ENCODE results near the gene BCAS4.
"Not testable (repeated sequence)": the region's sequence is repeated elsewhere in the genome, so short reads cannot be mapped to it uniquely, and the experiment has no call there.

Gene BCAS4, protein sequence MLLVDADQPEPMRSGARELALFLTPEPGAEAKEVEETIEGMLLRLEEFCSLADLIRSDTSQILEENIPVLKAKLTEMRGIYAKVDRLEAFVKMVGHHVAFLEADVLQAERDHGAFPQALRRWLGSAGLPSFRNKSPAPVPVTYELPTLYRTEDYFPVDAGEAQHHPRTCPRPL

DNA sequence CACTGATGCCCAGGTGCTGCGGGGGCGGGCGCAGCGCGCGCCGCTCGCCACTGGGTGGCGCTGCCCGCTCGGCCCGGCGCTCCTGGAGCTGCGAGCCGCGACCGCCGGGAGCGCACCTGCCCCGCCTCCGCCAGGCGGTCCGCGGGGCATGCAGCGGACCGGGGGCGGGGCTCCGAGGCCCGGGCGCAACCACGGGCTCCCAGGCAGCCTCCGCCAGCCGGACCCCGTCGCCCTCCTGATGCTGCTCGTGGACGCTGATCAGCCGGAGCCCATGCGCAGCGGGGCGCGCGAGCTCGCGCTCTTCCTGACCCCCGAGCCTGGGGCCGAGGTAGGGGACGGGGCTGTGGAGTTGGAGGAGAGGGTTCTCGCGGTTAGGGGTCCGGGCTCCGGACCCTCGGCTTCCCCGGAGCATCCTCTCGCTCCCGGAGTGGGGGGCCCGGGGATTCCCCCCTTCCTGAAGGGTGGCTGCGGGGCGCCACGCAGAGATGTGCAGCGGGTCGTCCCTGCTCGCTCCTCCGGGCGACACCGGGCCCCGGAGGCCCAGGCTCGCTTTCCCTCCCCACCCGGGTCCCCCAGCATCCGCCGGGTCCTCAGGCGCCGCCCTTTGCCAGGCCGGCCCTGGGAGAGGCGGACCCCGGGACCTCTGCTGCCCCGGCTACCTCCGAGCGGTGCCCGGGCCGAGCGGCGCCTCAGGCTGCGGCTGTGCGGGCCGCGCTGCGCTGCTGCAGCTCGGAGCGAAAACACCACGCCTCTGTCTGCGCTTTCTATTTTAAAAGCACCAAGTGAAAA lies at the start of gene BCAS4:
BCAS4 (plus strand) TSS at position 216 of the 789 bp plus-strand sequence; CDS start at position 239, 23 bp downstream.
- DNase-seq = peak; percentile 84

DNA sequence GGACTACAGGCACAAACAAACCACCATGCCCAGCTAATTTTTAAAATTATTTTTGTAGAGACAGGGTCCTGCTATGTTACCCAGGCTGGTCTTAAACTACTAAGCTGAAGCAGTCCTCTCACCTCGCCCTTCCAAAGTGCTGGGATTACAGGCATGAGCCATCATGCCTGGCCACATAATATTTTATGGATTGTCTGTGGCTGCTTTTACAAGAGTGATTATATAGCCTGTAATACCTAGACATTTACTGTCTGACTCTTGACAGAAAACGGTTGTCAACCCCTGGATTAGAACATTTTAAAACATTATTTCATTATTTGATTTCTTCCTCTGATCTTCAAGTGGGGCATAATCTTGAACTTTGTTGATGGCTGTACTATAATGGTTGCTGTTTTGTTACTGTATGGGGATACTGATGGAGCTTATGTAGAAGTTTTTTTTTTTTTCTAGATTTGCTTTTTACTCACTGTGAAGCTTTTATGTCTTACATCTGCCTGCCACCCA lies 49.2 kb upstream of the BCAS4 start:
- no peak for DNase-seq

DNA sequence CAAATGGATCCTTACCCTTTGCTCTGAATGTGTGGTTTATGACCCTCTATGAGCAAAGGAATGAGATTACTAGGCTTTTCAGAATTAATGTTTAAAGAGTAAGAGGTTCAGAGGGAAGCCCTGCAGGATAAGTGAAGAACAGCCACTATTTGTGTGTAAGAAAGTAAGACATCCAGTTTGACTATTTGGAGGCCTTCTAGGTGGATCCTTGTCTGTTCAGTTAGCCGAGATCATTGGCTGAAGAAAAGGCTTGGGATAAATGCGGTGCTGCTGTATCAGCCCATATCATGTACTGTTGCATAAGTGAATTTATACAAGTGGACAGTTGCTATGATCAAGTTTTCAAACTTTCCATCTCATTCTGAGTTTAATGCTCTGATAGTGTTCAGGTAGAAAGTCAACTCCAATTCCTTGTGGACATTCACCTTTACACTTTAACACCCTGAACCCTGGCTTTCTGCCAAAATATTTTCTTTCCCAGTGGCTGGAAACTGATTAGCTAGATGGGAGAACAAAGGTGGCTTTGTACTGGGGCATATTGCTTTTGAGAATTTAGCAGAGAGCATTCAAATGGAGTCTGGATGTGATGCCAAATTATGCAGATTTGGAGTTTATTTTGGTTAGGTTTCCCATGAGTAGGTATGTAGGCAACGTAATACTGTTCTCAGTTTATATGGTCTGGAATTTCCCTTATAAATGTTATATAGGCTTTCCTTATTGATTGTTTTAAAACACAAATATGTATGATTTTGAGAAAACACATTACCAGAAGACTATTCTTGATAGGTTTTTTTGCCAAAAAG lies 48.5 kb upstream of the BCAS4 start:
- DNase-seq = no peak

DNA sequence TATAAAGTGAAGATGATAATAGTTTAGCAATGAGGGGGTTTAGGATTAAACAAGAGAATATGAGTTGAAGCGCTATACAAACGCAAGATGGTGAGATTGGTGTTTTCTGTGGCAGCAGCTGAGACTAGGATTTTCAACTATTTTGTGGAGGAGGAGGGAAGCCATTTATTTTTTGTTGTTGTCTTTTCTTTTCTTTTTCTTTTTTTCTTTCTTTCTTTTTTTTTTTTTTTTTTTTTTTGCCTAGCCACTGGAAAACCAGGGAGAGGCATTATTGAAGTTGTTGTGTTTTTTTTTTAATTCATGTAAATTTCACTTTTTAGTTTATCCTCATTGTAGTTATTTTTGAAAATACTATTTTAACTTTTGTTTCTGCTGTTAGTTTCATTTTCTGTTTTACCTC lies 47.6 kb upstream of the BCAS4 start:
- DNase-seq = no peak

DNA sequence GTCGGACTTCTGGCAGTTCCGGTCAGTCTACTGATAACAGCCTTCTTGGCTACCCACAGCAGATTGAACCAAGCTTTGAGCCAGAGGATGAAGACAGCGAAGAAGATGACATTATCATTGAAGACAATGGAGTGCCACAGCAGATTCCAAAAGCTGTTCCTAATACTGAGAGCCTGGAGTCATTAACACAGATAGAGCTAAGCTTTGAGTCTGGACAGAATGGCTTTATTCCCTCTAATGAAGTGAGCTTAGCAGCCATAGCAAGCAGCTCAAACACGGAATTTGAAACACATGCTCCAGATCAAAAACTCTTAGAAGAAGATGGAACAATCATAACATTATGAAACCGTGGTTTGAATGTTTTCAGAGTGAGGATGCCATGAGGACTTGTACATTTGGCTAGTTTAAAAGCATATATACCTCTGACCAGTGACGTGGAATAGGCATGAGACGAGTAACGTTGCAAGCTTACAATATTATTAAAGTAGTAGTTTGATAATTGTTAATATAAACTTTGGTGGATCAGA lies 44.7 kb upstream of the BCAS4 start:
- DNase-seq = no peak

DNA sequence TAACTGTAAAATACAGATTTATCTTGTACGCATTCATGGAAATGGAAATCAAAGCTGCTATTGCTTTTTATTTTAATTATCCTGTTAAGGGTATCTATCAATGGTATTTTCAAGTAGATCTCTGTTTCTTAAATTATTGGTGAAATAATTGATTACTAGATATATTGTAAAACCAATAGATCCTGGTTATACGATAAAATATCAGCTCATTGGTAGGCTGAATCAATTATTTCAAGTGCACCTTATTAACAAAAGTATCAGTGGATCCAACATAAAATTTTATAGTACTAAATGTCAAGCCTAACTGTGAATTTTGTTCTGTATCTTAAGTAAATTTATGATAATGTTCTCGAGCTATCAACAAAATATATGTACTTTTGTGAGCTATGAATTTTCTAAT lies 41.7 kb upstream of the BCAS4 start:
- DNase-seq = no peak

DNA sequence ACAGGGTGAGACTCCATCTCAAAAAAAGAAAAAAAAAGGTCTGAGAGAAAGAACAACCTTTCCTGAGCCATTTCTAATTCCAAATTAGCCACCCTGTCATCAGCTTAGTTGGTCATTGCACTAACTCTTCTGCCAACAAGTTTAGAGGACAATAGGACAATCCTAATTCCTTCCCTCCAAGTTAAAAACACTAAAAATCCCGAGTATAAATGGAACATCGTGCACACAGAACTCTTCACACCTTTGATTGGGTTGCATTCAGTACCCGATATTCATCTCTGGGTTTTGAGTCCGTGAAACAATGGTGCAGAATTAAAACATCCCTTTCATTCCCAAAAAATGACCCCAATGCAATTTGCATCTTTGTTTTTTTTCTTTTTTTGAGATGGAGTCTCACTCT lies 40.4 kb upstream of the BCAS4 start:
- no peak for DNase-seq

DNA sequence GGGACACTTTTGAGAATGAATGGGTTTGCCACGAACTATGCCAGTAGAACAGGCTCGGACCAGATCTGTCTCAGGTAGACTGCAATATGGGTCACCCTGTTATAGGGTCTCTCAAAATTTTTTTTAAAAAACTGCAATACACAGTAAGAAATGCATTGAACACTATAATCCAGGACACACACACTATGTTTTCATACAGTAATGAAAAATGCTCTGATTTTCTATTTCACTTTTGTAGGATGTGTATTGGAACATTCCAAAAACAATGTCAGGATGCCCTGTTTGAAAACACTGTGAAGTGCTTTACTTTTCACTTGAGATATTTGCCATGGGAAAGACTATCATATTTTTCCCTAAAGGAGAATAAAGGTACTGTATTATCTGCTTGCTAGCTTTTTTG lies 38.4 kb upstream of the BCAS4 start:
- no peak for DNase-seq

DNA sequence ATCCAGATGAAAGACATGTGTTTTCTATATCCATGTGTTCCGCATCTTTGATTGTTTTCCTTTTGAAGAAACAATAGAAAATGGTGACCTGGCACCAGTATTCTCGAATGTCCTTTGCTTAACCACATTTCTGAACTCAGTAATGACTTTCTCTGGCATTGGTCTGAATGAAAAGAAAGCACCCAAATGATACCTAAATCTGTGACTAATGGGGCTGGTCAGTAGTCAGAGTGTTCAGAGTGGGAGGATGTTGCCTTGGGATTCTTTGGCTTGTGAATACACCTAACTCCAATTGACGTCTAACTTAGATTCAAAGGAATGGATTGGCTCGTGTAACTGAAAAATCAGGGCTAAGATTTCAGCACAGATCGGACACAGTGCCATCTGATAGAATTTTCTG lies 36.4 kb upstream of the BCAS4 start:
- no peak for DNase-seq

DNA sequence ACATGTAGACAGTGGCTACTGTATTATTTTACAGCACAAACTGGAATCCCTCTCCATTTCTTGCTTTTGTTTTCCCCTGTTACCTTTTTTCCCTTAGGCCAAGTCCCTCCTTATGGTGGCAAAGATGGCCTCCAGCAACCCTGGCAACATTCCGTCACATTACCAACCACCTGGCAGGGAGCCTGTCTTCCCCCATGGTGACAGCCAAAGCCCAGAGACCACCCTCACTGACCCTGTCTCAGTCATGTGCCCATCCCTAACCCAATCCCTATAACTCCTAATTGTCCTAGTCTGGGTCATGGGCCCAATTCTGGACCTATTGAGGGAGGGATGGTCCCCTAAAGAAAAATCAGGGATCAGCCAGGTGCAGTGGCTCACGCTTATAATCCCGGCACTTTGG lies 35.9 kb upstream of the BCAS4 start:
- no peak for DNase-seq

DNA sequence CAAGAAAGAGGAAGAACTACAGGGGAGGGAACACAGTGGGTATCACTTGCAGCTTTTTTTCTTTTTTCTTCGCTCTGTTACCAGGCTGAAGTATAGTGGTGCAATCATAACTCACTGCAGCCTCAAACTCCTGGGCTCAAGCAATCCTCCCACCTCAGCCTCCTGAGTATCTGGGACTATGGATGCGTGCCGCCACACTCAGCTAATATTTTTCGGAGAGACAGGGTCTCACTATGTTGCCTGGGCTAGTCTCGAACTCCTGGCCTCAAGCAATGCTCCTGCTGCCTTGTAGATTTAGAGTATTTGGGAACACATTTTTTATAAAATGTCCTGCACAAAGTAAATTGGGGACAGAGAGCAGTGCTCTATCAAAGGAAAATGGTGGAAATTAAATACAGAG lies 35.2 kb upstream of the BCAS4 start:
- DNase-seq = no peak

DNA sequence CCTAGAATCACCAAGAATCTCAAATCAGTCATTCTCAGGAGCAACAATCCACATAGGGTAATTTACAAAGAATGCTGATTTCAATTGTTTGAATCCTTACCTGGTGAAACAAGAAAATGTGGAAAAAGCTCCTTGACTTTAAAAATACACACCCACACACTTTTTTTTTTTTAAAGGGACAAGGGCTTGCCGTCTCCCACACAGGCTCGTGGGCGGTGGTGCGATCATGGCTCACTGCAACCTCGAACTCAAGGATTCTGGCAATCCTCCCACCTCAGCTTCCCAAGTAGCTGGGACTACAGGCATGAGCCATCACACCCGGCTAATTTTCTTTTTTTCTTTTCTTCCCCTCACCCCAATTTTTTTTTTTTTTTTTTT lies 32.8 kb upstream of the BCAS4 start:
- no peak for DNase-seq

DNA sequence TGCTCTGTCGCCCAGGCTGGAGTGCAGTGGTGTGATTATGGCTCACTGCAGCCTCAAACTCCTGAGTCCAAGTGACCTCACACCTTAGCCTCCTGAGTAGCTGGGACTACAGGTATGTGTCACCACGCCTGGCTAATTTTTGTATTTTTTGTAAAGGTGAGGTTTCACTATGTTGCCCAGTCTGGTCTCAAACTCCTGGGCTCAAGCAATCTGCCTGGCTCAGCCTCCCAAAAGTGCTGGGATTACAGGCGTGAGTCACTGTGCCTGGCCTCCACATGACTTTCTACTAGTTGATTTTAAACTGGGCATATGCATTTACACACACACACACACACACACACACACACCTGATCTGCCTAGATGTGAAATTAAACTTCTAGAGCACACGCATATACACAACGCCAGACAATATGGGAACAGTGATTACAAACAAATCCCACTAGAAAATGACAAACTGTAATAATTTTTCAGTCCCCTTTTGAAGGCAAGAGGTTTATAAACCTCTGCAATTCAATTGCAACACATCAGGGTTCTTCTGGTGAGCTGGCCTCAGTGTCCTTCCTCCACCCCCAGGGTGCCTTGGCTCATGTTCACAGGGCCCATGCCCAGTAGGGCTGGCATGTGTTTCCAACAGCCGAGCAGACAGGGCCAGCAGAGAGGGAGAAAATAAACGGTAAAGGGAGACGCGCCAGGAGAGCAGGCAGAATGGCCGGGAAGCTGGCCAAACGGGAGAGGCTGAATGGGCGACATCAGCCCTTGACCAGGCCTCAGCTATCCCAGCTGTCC lies 32.2 kb upstream of the BCAS4 start:
- no peak for DNase-seq

DNA sequence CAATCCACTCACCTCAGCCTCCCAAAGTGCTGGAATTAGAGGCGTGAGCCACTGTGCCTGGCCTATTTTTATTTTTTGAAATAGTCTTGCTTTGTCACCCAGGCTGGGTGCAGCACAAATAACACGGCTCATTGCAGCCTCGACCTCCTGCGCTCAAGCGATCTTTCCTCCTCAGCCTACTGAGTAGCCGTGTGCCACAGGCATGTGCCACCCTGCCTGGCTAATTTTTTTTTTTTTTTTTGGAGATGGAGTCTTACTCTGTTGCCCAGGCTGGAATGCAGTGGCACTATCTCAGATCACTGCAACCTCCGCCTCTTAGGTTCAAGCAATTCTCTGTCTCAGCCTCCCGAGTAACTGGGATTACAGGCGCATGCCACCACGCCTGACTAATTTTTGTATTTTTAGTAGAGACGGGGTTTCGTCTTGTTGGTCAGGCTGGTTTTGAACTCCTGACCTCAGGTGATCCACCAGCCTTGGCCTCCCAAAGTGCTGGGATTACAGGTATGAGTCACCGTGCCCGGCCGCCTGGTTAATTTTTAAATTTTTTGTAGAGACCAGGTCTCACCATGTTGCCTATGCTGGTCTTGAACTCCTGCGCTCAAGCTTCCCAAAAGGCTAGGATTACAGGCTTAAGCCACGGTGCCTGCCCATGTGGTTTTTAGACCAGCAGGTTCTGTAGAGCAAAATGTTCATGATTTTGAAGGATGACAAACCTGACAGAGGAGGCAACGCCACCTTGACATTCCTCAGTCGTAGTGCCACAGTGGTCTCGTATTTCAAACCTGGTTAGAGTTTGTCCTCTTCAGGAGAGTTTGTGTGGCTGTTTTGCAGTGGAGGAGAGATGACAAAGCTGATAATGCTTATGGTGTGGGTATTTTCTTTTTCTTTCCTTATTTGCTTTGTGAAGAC lies 31.1 kb upstream of the BCAS4 start:
- not testable (repeated sequence) for DNase-seq

DNA sequence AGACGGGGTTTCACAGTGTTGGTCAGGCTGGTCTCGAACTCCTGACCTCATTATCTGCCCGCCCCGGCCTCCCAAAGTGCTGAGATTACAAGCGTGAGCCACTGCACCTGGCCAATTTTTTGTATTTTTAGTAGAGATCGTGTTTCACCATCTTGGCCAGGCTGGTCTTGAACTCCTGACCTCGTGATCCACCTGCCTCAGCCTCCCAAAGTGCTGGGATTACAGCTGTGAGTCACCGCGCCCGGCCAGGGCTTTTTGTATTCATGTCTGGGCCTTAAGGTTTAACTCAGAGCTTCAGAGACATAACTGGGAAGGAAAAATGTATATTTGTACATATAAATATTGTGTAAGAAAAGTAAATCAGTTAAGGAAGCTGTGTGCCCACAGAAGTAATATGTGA lies 29.6 kb upstream of the BCAS4 start:
- not testable (repeated sequence) for DNase-seq

DNA sequence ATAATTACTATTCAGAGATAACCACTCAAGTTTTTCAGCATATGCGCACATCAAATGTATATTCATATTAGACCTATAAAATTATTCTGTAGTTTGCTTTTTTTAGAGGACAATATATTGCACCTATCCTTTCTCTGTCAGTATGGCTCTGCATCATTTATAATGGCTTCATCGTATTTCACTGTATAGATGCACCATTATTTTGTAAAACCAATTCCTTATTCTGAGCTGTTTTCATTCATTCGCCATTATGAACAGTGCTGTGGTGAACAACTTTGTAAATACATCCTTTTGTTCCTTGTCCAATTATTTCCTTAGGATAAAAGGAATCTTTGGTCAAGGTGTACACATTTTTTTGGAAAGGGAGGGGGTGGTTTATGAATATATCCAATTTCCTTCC lies 29.2 kb upstream of the BCAS4 start:
- DNase-seq = no peak

DNA sequence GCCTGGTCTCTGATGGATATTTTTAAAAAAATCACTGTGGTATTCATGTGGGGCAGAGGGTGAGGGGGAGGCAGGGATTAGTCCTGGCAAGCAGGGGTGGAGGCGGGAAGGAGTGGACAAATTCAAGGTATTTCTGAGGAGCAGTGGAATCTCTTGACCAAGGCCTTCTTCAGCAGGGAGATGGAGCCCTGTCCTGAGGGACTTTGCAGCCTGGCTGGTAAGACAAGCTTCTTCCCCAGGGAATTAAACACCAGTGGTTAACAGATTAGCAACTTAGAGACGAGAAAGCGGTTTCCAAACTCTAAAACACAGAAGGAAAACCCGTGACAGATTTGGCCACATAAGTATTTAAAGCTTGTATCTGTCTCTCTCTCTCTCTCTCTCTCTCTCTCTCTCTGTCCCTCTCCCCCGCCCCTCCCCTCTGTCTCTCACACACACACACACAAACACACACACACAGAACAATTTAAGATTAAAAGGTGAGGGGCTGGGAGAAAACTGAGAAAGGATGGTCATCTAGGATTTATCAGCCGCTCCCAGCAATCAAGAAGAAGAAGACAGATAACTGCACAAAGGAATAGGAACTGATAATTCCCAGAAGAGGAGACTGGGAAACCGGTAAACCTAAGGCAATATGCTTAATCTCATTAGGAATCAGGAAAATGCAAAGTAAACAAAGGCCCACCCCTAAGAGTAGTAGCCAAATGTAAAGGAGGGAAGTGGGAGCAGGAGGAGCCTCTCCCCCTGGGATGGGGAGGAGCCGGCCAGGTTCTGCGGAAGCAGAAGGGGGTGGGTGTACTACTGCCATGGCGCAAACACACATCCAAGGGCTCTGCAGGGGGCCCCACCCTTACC lies 27.7 kb upstream of the BCAS4 start:
- DNase-seq = not testable (repeated sequence)

DNA sequence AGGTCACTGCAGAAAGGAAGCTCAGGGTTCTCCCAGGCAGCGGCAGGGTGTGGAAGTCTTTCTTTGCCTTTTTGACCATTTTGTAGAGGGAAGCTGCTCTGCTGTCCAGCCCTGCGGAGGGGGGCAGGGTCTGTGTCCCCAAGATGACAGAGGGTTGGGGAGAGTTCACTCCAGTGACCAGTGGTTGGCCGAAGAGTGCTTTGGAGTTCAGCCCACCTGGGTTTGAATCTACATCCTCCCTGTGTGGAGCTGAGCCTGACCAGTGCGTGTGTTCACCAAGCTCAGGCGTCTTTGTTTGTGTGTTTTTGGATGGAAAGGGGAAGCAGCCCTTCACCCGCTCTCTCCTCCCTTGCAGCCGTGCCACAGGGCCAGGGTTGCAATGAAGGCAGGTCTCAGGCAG lies 25.9 kb upstream of the BCAS4 start:
- DNase-seq = not testable (repeated sequence)

DNA sequence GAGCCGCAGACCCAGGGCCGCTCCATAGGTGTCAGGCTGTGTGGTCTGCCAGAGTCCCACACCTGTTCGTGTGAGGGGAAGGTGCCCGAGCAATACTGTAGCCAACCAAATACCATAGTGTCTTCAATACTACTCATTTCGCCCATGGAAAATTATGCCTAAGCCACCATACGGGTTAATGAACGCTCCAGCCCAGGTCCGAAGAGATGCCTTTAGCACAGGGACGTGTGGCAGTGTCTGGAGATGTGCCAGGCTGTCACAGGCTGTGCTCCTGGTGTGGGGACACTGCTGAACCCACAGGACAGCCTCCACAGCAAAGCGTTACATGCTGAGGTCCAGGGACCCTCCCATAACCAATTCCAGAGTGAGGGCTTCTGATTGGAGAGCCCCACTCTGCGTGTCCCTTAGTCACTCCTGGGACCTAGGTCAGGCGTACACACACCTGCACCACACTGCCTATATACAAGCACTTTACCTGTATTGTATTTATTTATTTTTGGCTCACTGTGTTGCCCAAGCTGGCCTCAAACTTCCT lies 25.2 kb upstream of the BCAS4 start:
- not testable (repeated sequence) for DNase-seq

DNA sequence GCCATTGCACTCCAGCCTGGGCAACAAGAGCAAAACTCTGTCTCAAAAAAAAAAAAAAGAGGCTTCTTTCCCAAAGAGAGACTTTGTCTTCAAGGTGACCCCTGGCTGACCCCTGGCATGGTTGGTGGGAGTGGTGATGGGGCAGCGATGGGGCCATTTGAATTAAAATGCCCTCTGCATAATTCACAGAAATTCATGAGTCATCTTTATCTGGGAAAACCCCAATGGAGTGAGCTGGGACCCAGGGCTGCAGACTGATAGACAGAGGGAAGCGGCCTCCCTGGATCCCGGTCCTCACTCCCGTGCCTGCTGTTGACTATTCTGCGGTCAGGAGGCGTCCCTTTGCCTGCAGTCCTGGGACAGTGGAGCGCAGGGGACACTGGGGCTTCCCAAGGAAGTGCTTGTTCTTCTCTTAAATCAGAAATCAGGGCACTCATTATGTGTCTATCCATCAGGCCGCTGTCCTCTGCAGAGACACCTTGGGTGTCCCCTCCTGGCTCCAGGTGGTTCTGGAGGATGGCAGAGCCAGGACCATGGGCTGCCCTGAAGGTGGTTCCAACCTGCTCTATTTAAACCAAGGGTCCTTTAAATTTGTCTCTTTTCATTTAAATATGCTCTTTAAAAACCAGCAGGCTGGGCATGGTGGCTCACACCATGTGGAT lies 23.3 kb upstream of the BCAS4 start:
- DNase-seq = not testable (repeated sequence)

All from stimulated activated CD4-positive, alpha-beta T cell treated with anti-CD3 and anti-CD28 coated beads, Interleukin-1b, Interleukin-23, amount 100 ng/mL, for 48 hours (primary cell).